Spinal cord (tissue), 10 donors: ENCODE data around the gene MTHFR. TPM values are rescaled to one million over a fixed set of nuclear protein-coding genes. Genes with fewer than 3 reads are reported as not detected.

ENCODE experiments used
- DNase-seq, 6 donors: peaks; one replicate each; pipeline versions ENCODE4 v3.0.0 to v3.0.0-alpha.2; 2013 to 2015; ENCODE audit warnings: low spot score in 6 of 6, low read depth in 4 of 6
- H3K27ac ChIP-seq: one replicate; pipeline ENCODE4 v1.5.1; 2013; ENCODE audit warnings: low read depth, low read length, control low read depth
- H3K27me3 ChIP-seq: one replicate; pipeline ENCODE4 v1.6.1; 2013; ENCODE audit warnings: low read length; ENCODE audit not compliant: control insufficient read depth, insufficient read depth
- H3K36me3 ChIP-seq: one replicate; pipeline ENCODE4 v1.6.1; 2013; ENCODE audit warnings: low read length; ENCODE audit not compliant: control insufficient read depth, insufficient read depth
- H3K4me1 ChIP-seq: one replicate; pipeline ENCODE4 v1.6.1; 2013; ENCODE audit warnings: low read length; ENCODE audit not compliant: control insufficient read depth, insufficient read depth
- H3K4me3 ChIP-seq: one replicate; pipeline ENCODE4 v1.5.1; 2013; ENCODE audit warnings: low read depth, low read length, control low read depth
- H3K9me3 ChIP-seq: one replicate; pipeline ENCODE4 v1.6.1; 2013; ENCODE audit warnings: low read length; ENCODE audit not compliant: control insufficient read depth, insufficient read depth
- WGBS: methylation state at CpG from one replicate; pipeline ENCODE4 v1.1.5; 2013; ENCODE audit warnings: missing lambda C conversion rate; ENCODE audit not compliant: insufficient coverage; 5-methylcytosine and 5-hydroxymethylcytosine counted together
- polyA plus RNA-seq, 2 donors: library from polyadenylated mRNA; unstranded; fragments of 120-200 nt; gene quantifications; one replicate each; pipeline ENCODE4 v1.2.1, GENCODE V29; 2013; ENCODE audit not compliant: insufficient read length in 2 of 2
- total RNA-seq, 2 donors: library from RNA; depleted of rRNA in 1 of 2; stranded (reverse); fragments of 120-200 nt in 1 of 2; fragments of >200 nt in 1 of 2; gene quantifications; one replicate each; pipeline versions ENCODE4 v1.2.3 to v1.2.4, GENCODE V29; 2013 to 2014
- donor health status: healthy.

Gene MTHFR
- total and polyA plus RNA-seq, 4 donors: 20.9 to 49.1 (median 31.0) TPM

DNA sequence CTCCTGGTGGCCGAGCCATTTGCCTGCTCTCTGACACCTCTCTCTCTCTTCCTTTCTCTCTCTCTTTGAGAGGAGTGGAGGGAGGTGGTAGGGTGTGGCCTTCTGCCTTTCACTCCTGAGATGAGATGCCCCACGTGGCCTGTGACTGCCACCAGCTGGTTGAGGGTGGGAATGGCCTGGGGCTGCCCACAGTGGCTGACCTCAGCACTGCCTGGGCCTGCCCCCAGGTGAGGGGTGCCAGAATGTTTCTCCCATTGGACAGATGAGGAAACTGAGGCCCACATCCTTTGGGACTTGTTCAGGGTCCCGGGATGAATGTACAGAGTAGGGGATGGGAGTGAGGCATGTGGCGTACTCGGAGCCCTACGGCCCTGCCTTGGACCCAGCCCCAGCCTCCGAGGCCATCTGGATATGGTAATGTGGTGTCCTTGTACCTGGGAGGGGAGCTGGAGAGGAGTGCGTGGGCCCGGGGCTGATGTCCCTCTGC lies 56.5 kb downstream of the MTHFR start:
- Histone ChIP-seq H3K4me1 (peaks cover 4% of the 10 kb centered on the region), H3K27me3 (no peaks in the 10 kb centered on the region), H3K4me3 (no peak overlapping the region), H3K9me3 (no peaks in the 10 kb centered on the region), H3K27ac (no peak overlapping the region), H3K36me3 (peaks cover 52% of the 10 kb centered on the region)
- DNase-seq: no peak
- 86% methylated on average over 8 of the region's 9 CpGs for WGBS

DNA sequence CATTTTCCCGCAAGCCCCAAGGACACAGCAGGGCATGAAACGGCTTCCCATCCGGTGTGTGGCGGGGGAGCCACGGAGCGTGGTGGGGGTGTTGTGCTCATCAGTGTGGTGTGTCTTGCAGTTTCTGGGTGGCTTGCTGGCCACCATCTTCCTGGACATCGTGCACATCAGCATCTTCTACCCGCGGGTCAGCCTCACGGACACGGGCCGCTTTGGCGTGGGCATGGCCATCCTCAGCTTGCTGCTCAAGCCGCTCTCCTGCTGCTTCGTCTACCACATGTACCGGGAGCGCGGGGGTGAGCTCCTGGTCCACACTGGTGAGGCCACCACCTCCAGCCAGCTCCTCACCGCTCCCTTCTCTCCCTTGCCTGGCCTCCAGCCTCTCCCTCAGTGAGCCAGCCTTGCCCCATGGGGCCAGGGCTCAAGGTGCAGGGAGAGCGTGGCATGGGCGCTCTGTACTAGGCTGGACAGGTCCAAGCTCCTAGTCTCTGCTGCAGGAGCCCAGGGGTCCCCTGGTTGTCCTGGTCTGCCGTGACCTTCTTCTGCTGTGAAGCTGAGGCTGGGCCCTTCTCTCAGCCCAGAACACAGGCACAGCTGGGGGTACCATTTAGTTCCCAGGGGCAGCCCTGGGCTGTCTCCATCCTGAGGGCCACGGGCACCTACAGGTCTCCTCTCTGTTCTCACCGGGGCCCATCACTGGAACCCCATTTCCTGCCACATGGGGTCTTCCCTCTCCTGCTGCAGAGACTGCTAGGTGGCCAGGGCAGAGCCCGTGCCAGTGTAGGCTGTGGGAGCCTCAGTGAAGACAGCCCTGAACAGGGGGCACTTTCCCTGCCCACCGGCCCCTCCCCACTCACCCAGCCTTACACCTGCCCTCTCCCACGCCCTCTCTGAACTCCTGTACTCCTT lies 57.2 kb downstream of the MTHFR start:
- Histone ChIP-seq H3K4me3 (no peak overlapping the region), H3K27ac (no peak overlapping the region), H3K36me3 (peaks cover 52% of the 10 kb centered on the region), H3K9me3 (no peaks in the 10 kb centered on the region), H3K27me3 (no peaks in the 10 kb centered on the region), H3K4me1 (peaks cover 4% of the 10 kb centered on the region)
- 96% methylated on average over 26 of the region's 27 CpGs for WGBS
- no peak for DNase-seq

DNA sequence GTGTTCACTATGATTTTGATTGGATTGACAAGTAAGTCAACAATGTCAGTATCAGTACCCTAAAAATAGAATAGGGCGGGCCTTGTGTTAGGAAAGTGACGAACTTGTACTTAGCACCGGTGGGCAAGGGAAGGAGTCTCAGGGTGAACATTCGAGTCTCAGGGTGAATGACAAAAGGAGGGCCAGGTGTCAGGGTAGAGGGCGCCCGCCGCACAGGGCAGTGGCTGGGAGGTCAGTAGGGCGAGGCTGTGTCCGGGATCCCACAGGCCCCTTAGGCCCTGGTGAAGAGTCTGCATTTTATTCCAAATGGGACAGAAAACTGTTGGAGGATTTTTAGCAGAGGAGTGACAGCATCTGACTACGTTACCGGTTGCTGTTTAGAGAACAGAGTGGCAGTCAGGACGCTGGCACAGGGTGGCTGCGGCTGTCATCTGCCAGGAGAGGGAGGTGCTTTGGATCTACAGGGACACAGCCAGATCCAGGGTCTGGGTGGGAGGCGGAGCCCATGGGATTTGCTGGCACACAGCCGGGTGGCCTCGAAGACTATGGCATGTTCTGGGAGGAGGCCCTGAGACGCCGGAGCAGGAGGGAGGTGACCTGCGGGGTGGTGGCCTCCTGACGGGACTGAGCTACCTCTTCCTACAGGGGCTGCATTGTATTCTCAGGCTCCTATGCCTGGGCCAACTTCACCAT lies 58.8 kb downstream of the MTHFR start:
- Histone ChIP-seq H3K36me3 (peaks cover 52% of the 10 kb centered on the region), H3K4me3 (no peak overlapping the region), H3K9me3 (no peaks in the 10 kb centered on the region), H3K27me3 (no peaks in the 10 kb centered on the region), H3K4me1 (no peaks in the 10 kb centered on the region), H3K27ac (no peak overlapping the region)
- DNase-seq: peak in 1 of 6 donors; percentile 22
- 87% methylated on average over 20 of the region's 20 CpGs for WGBS

DNA sequence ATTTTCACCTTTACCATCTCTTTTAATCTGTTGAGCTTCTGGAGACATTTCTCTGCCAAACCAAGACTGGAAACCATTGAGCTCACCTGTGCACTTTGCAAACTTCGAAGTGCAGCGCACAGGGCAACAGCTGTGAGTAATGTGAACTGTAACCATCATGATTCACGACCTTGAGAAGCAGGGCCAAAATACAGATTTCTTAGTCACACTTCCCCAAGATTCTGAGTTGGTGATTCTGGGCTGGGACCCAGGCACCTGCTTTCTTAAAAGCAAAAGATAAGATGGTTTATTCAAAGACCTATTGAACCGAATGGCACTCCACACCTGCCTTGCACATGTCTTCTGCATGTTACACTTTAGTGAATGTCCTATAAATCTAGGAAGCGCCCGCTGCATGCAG lies 59.7 kb downstream of the MTHFR start:
- H3K27me3 ChIP-seq: no peaks in the 10 kb centered on the region
- H3K9me3 ChIP-seq: no peaks in the 10 kb centered on the region
- DNase-seq: no peak
- H3K4me1 ChIP-seq: no peaks in the 10 kb centered on the region
- H3K36me3 ChIP-seq: peaks cover 48% of the 10 kb centered on the region
- WGBS: 66% methylated on average over 2 of the region's 6 CpGs
- no peak overlapping the region for H3K4me3 ChIP-seq
- no peak overlapping the region for H3K27ac ChIP-seq

DNA sequence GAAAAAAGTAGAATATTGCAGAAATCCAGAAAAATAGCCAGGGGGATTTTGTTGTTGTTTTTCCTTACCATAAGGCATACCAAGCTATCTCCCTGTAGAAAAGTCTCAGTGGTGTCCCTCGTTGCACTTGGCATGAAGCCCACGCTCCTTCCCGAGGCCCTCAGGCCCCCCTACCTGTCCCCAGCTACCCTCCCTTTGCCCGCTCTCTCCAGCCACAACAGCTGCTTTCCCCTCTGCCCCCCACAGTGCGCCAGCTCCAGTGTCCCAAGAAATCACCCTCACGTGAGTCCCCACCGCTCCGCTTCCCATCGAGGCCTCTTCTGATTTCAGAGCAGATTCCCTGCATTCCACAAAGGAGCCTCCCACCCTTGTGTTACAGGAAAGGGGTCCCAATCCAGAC lies 61.5 kb downstream of the MTHFR start:
- Histone ChIP-seq H3K36me3 (peaks cover 30% of the 10 kb centered on the region), H3K4me3 (no peak overlapping the region), H3K4me1 (no peaks in the 10 kb centered on the region), H3K27me3 (no peaks in the 10 kb centered on the region), H3K27ac (no peak overlapping the region), H3K9me3 (no peaks in the 10 kb centered on the region)
- 62% methylated on average over 9 of the region's 9 CpGs for WGBS
- no peak for DNase-seq

DNA sequence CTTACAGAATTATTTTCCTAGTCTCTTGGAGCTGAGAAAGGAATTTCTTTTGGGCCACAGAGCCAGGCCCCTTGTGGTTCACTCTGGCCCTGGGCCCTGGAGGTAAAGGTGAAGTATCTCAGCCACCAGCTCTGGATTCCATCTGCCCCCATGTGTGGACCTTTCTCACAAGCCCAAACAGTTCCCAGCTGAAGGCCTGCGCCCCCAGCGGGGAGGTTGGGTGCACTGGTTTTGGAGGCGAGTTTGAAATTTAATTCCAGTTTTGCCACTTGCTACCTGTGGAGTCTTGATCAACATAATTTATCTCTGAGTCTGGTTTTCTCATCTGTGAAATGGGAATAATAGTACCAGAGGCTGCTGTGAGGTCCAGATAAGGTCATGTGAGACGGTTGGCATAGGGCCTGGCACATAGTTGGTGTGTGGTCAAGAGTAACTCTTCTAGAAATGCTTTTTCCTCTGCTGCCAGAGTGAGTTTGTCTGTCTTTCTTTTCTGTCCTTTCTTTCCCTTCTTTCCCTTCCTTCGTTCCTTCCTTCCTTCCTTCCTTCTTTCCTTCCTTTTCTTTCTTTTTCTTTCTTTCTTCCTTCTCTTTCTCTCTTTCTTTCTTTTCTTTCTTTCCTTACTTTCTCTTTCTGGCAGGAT lies 63.7 kb downstream of the MTHFR start:
- no peaks in the 10 kb centered on the region for H3K27me3 ChIP-seq
- H3K36me3 ChIP-seq: peaks cover 8% of the 10 kb centered on the region
- peaks cover 2% of the 10 kb centered on the region for H3K4me1 ChIP-seq
- H3K9me3 ChIP-seq: no peaks in the 10 kb centered on the region
- 91% methylated on average over 1 of the region's 5 CpGs for WGBS
- H3K4me3 ChIP-seq: no peak overlapping the region
- DNase-seq: no peak
- no peak overlapping the region for H3K27ac ChIP-seq

DNA sequence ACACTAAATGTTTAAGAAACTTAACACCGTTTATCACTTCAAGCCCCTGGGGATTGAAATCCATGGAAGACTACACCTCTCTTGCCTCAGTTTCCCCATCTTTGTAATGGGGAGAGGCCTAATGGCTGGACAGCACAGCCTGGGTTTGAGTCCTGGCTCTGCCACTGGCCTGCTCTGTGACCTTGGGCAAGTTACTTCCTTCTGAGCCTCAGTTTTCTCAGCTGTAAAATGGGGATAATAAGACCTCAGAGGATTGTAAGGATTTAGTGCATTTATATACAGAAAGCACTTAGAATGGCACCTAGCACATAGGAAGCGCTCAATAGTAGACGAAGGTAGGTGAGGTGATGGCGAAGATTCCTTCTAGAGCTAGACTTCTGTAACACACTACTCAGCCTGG lies 64.3 kb downstream of the MTHFR start:
- no peaks in the 10 kb centered on the region for H3K9me3 ChIP-seq
- no peak for DNase-seq
- H3K27me3 ChIP-seq: no peaks in the 10 kb centered on the region
- peaks cover 8% of the 10 kb centered on the region for H3K4me1 ChIP-seq
- H3K27ac ChIP-seq: no peak overlapping the region
- 92% methylated on average over 2 of the region's 4 CpGs for WGBS
- H3K36me3 ChIP-seq: peaks cover 4% of the 10 kb centered on the region
- H3K4me3 ChIP-seq: no peak overlapping the region

DNA sequence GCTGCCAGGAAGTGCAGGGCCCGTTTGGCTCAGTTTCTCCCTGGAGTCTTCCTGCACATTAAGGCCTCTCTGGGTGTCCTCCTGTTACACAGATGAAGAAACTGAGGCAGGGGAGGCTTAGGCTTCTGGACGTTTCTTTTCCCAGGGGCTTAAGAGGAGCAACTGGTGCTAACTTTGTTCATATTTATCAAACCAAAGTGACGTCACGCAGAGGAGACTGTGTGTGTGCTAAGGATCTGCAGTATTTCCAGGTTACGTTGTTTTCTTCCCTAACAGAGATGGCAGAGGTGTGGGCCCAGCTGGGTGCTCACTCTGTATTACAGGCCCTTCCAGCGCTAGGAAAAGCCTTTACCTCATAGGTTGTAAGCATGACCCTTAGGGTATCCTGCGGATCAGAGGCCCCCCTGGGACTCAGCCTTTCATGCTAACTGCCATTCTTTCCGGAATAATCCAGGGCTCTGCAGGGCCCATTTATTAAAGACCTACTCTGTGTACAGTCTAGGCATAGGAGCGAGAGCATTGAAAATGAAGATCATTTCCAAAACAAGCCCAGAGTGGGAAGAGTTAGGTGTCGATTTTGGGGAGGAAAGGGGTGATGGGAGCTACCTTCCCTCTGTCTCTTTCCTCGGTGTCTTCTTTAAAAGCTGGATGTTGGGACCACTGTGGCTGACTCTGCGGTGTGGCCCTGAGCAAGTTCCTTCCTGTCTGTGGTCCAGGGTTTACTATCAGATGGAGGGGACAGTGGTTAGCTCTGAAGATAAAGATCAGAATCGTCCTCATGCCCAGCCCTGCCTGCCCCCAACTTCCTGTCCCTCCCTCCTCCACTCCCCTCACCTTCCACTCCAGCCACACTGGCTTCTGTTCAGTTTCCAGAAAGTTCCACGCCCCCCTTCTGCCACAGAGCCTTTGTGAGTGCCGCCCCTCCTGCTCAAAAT lies 65.2 kb downstream of the MTHFR start:
- DNase-seq: no peak
- Histone ChIP-seq H3K36me3 (peaks cover 2% of the 10 kb centered on the region), H3K27ac (no peak overlapping the region), H3K4me1 (peaks cover 17% of the 10 kb centered on the region), H3K27me3 (no peaks in the 10 kb centered on the region), H3K4me3 (no peak overlapping the region), H3K9me3 (no peaks in the 10 kb centered on the region)
- WGBS: 73% methylated on average over 14 of the region's 15 CpGs

DNA sequence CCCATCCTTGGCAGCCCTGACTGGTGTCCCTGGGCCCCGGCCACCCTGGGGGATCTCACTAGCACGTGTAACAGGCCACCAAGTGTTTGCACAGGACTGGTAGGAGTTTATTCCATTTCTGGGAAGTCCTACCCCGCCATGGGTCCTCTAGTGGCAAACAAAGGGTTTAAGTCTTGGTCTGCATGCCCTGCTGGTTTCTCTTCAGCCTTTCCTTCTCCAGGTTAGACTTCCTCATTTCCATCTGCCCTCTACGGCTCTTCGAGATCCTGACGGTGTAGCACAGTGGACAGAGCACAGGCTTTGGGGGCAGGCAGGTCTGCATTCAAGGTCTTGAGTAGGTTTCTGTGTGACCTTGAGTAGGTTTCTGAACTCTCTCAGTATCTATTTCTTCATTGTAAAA lies 67.0 kb downstream of the MTHFR start:
- peaks cover 18% of the 10 kb centered on the region for H3K4me1 ChIP-seq

More for the DNA sequence above, 67.0 kb downstream of the MTHFR start:
- Histone ChIP-seq H3K4me3 (no peak overlapping the region), H3K9me3 (no peaks in the 10 kb centered on the region), H3K36me3 (no peaks in the 10 kb centered on the region), H3K27ac (no peak overlapping the region), H3K27me3 (no peaks in the 10 kb centered on the region)
- DNase-seq: no peak
- WGBS: 88% methylated on average over 3 of the region's 6 CpGs
